Spleen (tissue), 11 donors: ENCODE data around the gene P2RY14. TPM values are rescaled to one million over a fixed set of nuclear protein-coding genes. Genes with fewer than 3 reads are reported as not detected.

Source experiments
- DNase-seq: peaks from one replicate; pipeline ENCODE4 v3.0.0-alpha.2; 2020
- H3K27ac ChIP-seq, 8 donors: fragments of 200-600 bp; sonication (generic) in 7 of 8; 1 replicate in 4 of 8; 2 replicates in 4 of 8; pipeline versions ENCODE4 v1.5.0 to v1.8.0; 2016 to 2021; ENCODE audit warnings: inconsistent platforms in 4 of 8, mild to moderate bottlenecking in 4 of 8, moderate library complexity in 1 of 8
- H3K27me3 ChIP-seq, 7 donors: fragments of 200-600 bp; sonication (generic) in 6 of 7; replicated peaks in 1 of 7; 1 replicate in 4 of 7; 2 replicates in 3 of 7; pipeline versions ENCODE4 v1.5.0 to v1.8.0; 2016 to 2021; ENCODE audit warnings: inconsistent platforms in 3 of 7, mild to moderate bottlenecking in 1 of 7
- H3K36me3 ChIP-seq, 6 donors: fragments of 200-600 bp; sonication (generic) in 5 of 6; 1 replicate in 4 of 6; 2 replicates in 2 of 6; pipeline versions ENCODE4 v1.5.0 to v1.8.0; 2016 to 2021; ENCODE audit warnings: inconsistent platforms in 2 of 6
- H3K4me1 ChIP-seq, 6 donors: fragments of 200-600 bp; sonication (generic) in 5 of 6; 1 replicate in 3 of 6; 2 replicates in 3 of 6; pipeline versions ENCODE4 v1.5.0 to v1.8.0; 2016 to 2021; ENCODE audit warnings: inconsistent platforms in 3 of 6
- H3K4me3 ChIP-seq, 8 donors: fragments of 200-600 bp; sonication (generic) in 7 of 8; 1 replicate in 4 of 8; 2 replicates in 4 of 8; pipeline versions ENCODE4 v1.5.0 to v1.8.0; 2016 to 2021; ENCODE audit warnings: inconsistent platforms in 4 of 8, mild to moderate bottlenecking in 4 of 8, moderate library complexity in 2 of 8
- H3K9me3 ChIP-seq, 8 donors: fragments of 200-600 bp; sonication (generic) in 7 of 8; 1 replicate in 4 of 8; 2 replicates in 4 of 8; pipeline versions ENCODE4 v1.5.0 to v1.8.0; 2016 to 2021; ENCODE audit warnings: inconsistent platforms in 4 of 8
- CTCF ChIP-seq, 11 experiments: fragments of 200-600 bp in 7 of 11; fragments of 450-650 bp in 4 of 11; sonication (generic) in 4 of 11; IDR thresholded peaks in 8 of 11; conservative IDR thresholded peaks in 3 of 11; 1 replicate in 7 of 11; 2 replicates in 4 of 11; pipeline versions ENCODE4 v1.4.0 to v1.8.0; 2016 to 2021; ENCODE audit warnings: antibody characterized with exemption in 11 of 11, inconsistent platforms in 4 of 11, mild to moderate bottlenecking in 1 of 11
- POLR2A ChIP-seq, 3 donors: fragments of 450-650 bp; IDR thresholded peaks; one replicate each; pipeline ENCODE4 v1.5.1; 2017; ENCODE audit warnings: antibody characterized with exemption in 3 of 3, mild to moderate bottlenecking in 1 of 3
- POLR2AphosphoS5 ChIP-seq, 3 donors: sonication (generic); formaldehyde crosslinking; IDR thresholded peaks; one replicate each; pipeline ENCODE4 v1.5.1; 2017; ENCODE audit warnings: antibody characterized with exemption in 3 of 3
- WGBS, 5 donors: extraction: QIAGEN DNeasy Blood & Tissue Kit in 3 of 5; methylation state at CpG; one replicate each; pipeline versions ENCODE4 v1.1.5 to v1.1.7; 2013 to 2018; 5-methylcytosine and 5-hydroxymethylcytosine counted together
- intact Hi-C: fragments of 100-400 bp; cut with DNase I; formaldehyde crosslinking; loops from one replicate; pipeline ENCODE4 v1.15.0; 2023; ENCODE audit warnings: low total_unique reads
- polyA plus RNA-seq, 3 donors: library from polyadenylated mRNA; stranded (reverse); fragments of 200-250 nt; gene quantifications; one replicate each; pipeline ENCODE4 v1.2.1, GENCODE V29; 2013
- total RNA-seq, 7 donors: library from RNA; depleted of rRNA in 3 of 7; stranded (reverse); fragments of >200 nt in 3 of 7; fragmentation: NEBNext Ultra II Directional in 4 of 7; extraction: Animal tissue kit (Norgen Biotek cat#: 25700) in 4 of 7; gene quantifications; one replicate each; pipeline versions ENCODE4 v1.1.0 to v1.2.1, GENCODE V29; 2016 to 2021
- donor health status: healthy with polysubstance abuse.
- donor health status: DM: no; HTN: no; CAD: no; lungs with moderate emphysema.
- donor health status: DM: no; HTN: no; CAD: no.
- donor health status: Bipolar disorder and iron deficiency.
- donor health status: healthy.
- donor health status: DM: no; HTN: no; CAD: no.
- donor health status: DM: yes; HTN: yes; CAD: no.

Gene P2RY14
- total and polyA plus RNA-seq, 10 donors, result 0.32 to 5.2 (median 1.9) TPM

GRCh38 chr3:151303751-151304150 lies 25.4 kb upstream of the P2RY14 start:
- DNase-seq, result no peak
- Histone ChIP-seq H3K9me3 (no peaks in the 10 kb centered on the region), H3K27ac (no peak overlapping the region), H3K36me3 (no peaks in the 10 kb centered on the region), H3K4me1 (peaks cover 0 to 10% (median 0%) of the 10 kb centered on the region in 6 donors), H3K27me3 (no peaks in the 10 kb centered on the region), H3K4me3 (no peak overlapping the region)
- 63 to 75% (median 66%) methylated on average over 2 of the region's 2 CpGs for WGBS, 5 donors
- intact Hi-C loops, result no loop called here
- TF ChIP-seq POLR2A (IDR thresholded peaks at IDR 0.05) (no peak), CTCF (IDR thresholded peaks at IDR 0.05 in 8 of 11, conservative IDR thresholded peaks at IDR 0.05 in 3 of 11) (no peak), POLR2AphosphoS5 (IDR thresholded peaks at IDR 0.05) (no peak)

GRCh38 chr3:151301787-151302186 lies 23.4 kb upstream of the P2RY14 start:
- DNase-seq, result no peak
- H3K27ac ChIP-seq, result peak overlapping the region in 1 of 8 donors; percentile 40
- TF ChIP-seq CTCF (IDR thresholded peaks at IDR 0.05 in 8 of 11, conservative IDR thresholded peaks at IDR 0.05 in 3 of 11) (no peak), POLR2AphosphoS5 (IDR thresholded peaks at IDR 0.05) (no peak), POLR2A (IDR thresholded peaks at IDR 0.05) (no peak)
- no peaks in the 10 kb centered on the region for H3K9me3 ChIP-seq
- intact Hi-C loops, result no loop called here
- H3K27me3 ChIP-seq, result no peaks in the 10 kb centered on the region
- H3K4me3 ChIP-seq, result no peak overlapping the region
- H3K4me1 ChIP-seq, result peaks cover 0 to 10% (median 0%) of the 10 kb centered on the region in 6 donors
- H3K36me3 ChIP-seq, result no peaks in the 10 kb centered on the region
- 76 to 91% (median 81%) methylated on average over 3 of the region's 3 CpGs for WGBS, 5 donors

- Histone ChIP-seq H3K9me3 (no peaks in the 10 kb centered on the region), H3K27ac (peak overlapping the region in 1 of 8 donors; percentile 40), H3K4me1 (peaks cover 0 to 6% (median 0%) of the 10 kb centered on the region in 6 donors), H3K27me3 (no peaks in the 10 kb centered on the region), H3K36me3 (no peaks in the 10 kb centered on the region), H3K4me3 (no peak overlapping the region)
- no peak for DNase-seq
- intact Hi-C loops, result no loop called here
- 63 to 79% (median 67%) methylated on average over 1 of the region's 1 CpG for WGBS, 5 donors
- TF ChIP-seq POLR2A (IDR thresholded peaks at IDR 0.05) (no peak), POLR2AphosphoS5 (IDR thresholded peaks at IDR 0.05) (no peak), CTCF (IDR thresholded peaks at IDR 0.05 in 8 of 11, conservative IDR thresholded peaks at IDR 0.05 in 3 of 11) (no peak)
Observed at GRCh38 chr3:151300539-151300938, 22.2 kb upstream of the P2RY14 start.

- no peak for DNase-seq
- H3K36me3 ChIP-seq, result no peaks in the 10 kb centered on the region
- H3K27me3 ChIP-seq, result no peaks in the 10 kb centered on the region
- no peaks in the 10 kb centered on the region for H3K9me3 ChIP-seq
- H3K4me1 ChIP-seq, result no peaks in the 10 kb centered on the region
- WGBS, 5 donors, result 83 to 97% (median 93%) methylated on average over 2 of the region's 2 CpGs
- intact Hi-C loops, result no loop called here
- no peak for TF ChIP-seq POLR2AphosphoS5 (IDR thresholded peaks at IDR 0.05)
- TF ChIP-seq CTCF (IDR thresholded peaks at IDR 0.05 in 8 of 11, conservative IDR thresholded peaks at IDR 0.05 in 3 of 11), result no peak
- no peak for TF ChIP-seq POLR2A (IDR thresholded peaks at IDR 0.05)
- H3K4me3 ChIP-seq, result no peak overlapping the region
- no peak overlapping the region for H3K27ac ChIP-seq
Observed at GRCh38 chr3:151299006-151299405, 20.7 kb upstream of the P2RY14 start.
